K562 treated with DMSO at 1 percent for 12 hours (cell line): Measurements from ENCODE around the gene TSNAX. TPM values are rescaled to one million over a fixed set of nuclear protein-coding genes. Genes with fewer than 3 reads are reported as not detected.

Experiments
- total RNA-seq: library from RNA; unstranded; fragments of 300-600 nt; gene quantifications from 2 replicates; pipeline ENCODE4 v1.2.3, GENCODE V29; 2022; ENCODE audit not compliant: insufficient read depth

The TSNAX gene, protein sequence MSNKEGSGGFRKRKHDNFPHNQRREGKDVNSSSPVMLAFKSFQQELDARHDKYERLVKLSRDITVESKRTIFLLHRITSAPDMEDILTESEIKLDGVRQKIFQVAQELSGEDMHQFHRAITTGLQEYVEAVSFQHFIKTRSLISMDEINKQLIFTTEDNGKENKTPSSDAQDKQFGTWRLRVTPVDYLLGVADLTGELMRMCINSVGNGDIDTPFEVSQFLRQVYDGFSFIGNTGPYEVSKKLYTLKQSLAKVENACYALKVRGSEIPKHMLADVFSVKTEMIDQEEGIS
- total RNA-seq: 16.8 and 43.5 TPM in 2 replicates

DNA sequence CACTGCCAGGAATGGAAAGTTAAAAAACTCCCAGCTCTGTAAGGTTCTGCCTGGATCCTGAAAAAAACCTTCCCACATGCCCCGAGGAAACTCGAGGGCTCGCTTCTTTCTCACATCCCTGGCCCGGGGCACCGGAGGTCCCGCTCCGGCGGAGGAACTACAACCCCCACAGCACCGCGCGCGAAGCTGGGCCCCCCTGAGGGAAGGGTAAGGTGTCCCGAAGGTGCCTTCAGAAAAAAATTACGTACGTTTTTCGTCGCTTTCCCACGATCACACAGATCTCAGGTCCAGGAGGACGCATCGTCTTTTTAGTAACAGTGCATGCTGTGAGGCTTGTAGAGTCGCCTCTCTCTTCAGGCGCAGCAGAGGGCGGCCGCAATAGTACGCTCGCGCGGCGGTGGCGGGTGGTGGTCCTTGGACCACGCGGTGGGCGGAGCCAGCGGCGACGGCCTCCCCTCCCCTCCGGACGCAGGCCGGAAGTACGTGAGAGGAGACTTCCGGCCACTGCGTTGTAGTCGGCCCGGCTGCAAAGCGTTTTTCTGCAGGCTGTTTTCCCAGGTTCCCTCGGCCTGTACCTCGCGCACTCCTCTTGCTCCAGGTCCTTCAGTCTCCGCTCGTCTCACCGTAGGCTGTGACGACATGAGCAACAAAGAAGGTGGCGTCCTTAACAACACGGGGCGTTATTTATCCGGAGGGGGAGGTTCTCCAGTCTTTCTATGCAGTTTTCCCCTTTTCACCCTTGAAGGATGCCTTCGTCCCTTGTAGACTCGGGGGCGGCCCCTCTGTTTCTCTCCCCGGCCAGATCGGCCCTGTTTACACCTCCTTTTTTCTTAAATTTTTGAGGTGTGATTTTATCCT, at the start of gene TSNAX:
TSNAX (plus strand) TSS at position 498 of the 858 bp plus-strand sequence; CDS start at position 640, 142 bp downstream.

Other genes with a start within 250 kb of the TSNAX start
- gene EXOC8, start 190.8 kb upstream of the TSNAX start, total RNA-seq: 3.2 and 13.2 TPM in 2 replicates
- 6.0 and 14.6 TPM in 2 replicates for gene SPRTN, start 190.4 kb upstream of the TSNAX start, total RNA-seq
- 11.1 and 26.5 TPM in 2 replicates for gene EGLN1, start 106.4 kb upstream of the TSNAX start, total RNA-seq
- gene DISC1, start 98.1 kb downstream of the TSNAX start, total RNA-seq: 0.25 TPM in 1 of 2 replicates, not detected in the other